Vagina (tissue), 2 donors: ENCODE measurements around the gene MCCC2.

Experiments
- CTCF ChIP-seq, 3 experiments: fragments of 450-650 bp in 2 of 3; fragments of 200-600 bp in 1 of 3; sonication (generic) in 1 of 3; IDR thresholded peaks; one replicate each; pipeline ENCODE4 v1.5.1; 2017 to 2019; ENCODE audit warnings: antibody characterized with exemption in 3 of 3, mild to moderate bottlenecking in 2 of 3, moderate library complexity in 2 of 3
- POLR2A ChIP-seq, 2 donors: fragments of 450-650 bp; IDR thresholded peaks; one replicate each; pipeline ENCODE4 v1.6.1; 2017; ENCODE audit warnings: antibody characterized with exemption in 2 of 2, mild to moderate bottlenecking in 2 of 2, moderate library complexity in 2 of 2

GRCh38 chr5:71537687-71538086 is 49.5 kb upstream of the MCCC2 start:
- TF ChIP-seq CTCF (IDR thresholded peaks at IDR 0.05) (no peak), POLR2A (IDR thresholded peaks at IDR 0.05) (no peak)
